ENCODE results near the gene DGAT2.

DNA sequence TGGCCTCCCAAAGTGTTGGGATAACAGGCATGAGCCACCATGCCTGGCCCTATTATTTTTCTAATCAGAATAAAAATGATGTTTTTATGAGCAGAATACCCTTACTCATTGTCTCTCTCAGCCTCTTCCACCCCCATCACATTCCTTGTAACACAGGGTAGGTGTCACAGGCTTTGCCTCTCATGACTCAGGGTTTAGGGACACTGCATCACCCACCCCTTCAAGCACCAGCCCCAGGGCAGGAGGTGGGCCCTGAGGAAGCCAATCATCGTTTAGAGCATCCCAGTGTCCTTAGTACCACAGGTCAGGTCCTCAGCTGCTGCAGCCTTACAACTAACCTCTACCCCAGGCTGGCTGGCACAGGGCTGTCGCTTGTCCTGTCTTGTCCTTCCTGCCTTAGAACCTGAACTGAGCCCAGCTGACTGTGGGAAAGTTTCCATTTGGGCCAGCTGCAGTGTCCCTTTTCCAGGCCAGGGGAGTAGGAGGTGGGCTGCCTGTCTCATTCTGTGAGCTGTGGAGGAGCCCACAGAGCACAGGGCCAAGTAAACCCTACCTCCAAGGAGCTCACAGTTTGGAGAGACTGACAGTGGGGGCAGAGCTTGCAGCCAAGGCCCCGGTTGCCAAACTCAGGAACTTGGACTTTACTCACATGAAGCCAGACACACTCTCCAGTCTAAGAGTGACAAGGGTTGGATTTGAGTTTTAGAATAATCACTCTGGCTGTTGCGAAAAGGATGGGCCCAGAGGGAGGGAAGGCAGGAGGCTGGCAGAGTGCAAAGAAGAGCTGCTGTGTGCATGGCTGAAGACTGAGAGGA is 26.9 kb downstream of the DGAT2 start:
- TF ChIP-seq, protein P1, sequence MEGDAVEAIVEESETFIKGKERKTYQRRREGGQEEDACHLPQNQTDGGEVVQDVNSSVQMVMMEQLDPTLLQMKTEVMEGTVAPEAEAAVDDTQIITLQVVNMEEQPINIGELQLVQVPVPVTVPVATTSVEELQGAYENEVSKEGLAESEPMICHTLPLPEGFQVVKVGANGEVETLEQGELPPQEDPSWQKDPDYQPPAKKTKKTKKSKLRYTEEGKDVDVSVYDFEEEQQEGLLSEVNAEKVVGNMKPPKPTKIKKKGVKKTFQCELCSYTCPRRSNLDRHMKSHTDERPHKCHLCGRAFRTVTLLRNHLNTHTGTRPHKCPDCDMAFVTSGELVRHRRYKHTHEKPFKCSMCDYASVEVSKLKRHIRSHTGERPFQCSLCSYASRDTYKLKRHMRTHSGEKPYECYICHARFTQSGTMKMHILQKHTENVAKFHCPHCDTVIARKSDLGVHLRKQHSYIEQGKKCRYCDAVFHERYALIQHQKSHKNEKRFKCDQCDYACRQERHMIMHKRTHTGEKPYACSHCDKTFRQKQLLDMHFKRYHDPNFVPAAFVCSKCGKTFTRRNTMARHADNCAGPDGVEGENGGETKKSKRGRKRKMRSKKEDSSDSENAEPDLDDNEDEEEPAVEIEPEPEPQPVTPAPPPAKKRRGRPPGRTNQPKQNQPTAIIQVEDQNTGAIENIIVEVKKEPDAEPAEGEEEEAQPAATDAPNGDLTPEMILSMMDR (IDR thresholded peaks at IDR 0.05) = no peak
- TF ChIP-seq POLR2AphosphoS5 (IDR thresholded peaks at IDR 0.05; ENCODE audit: insufficient read depth in 1 of 2, low read depth in 1 of 2) (no peak), POLR2A (IDR thresholded peaks at IDR 0.05) (no peak)

Data from vagina (tissue), 2 donors.